ENCODE data around the gene GPC6.

Gene GPC6

GRCh38 chr13:94145966-94146365 is 919.4 kb downstream of the GPC6 start:
- no peak for TF ChIP-seq CTCF (IDR thresholded peaks at IDR 0.05; ENCODE audit: low read depth, low read length)
- DNase-seq (ENCODE audit: low read depth, low spot score): no peak
- H3K4me3 ChIP-seq (ENCODE audit: low read depth, low read length): no peak overlapping the region
- in situ Hi-C loops (cut with HindIII; ENCODE audit: low sequenced_read_pairs): no loop called here

GRCh38 chr13:94153586-94153985 is 927.0 kb downstream of the GPC6 start:
- no peak for TF ChIP-seq CTCF (IDR thresholded peaks at IDR 0.05; ENCODE audit: low read depth, low read length)
- H3K4me3 ChIP-seq (ENCODE audit: low read depth, low read length): no peak overlapping the region
- in situ Hi-C loops (cut with HindIII; ENCODE audit: low sequenced_read_pairs): no loop called here
- DNase-seq (ENCODE audit: low read depth, low spot score): no peak

GRCh38 chr13:94154367-94154766 is 927.8 kb downstream of the GPC6 start:
- TF ChIP-seq CTCF (IDR thresholded peaks at IDR 0.05; ENCODE audit: low read depth, low read length): no peak
- in situ Hi-C loops (cut with HindIII; ENCODE audit: low sequenced_read_pairs): no loop called here
- no peak overlapping the region for H3K4me3 ChIP-seq (ENCODE audit: low read depth, low read length)
- DNase-seq (ENCODE audit: low read depth, low spot score): peak; percentile 51

GRCh38 chr13:94157705-94158218 is 931.2 kb downstream of the GPC6 start:
- no peak for DNase-seq (ENCODE audit: low read depth, low spot score)
- TF ChIP-seq CTCF (IDR thresholded peaks at IDR 0.05; ENCODE audit: low read depth, low read length): no peak
- in situ Hi-C loops (cut with HindIII; ENCODE audit: low sequenced_read_pairs): no loop called here
- no peak overlapping the region for H3K4me3 ChIP-seq (ENCODE audit: low read depth, low read length)

- no peak overlapping the region for H3K4me3 ChIP-seq (ENCODE audit: low read depth, low read length)
- DNase-seq (ENCODE audit: low read depth, low spot score): no peak
- in situ Hi-C loops (cut with HindIII; ENCODE audit: low sequenced_read_pairs): no loop called here
- no peak for TF ChIP-seq CTCF (IDR thresholded peaks at IDR 0.05; ENCODE audit: low read depth, low read length)
Observed at GRCh38 chr13:94160875-94161274, 934.3 kb downstream of the GPC6 start.

- in situ Hi-C loops (cut with HindIII; ENCODE audit: low sequenced_read_pairs): no loop called here
- no peak overlapping the region for H3K4me3 ChIP-seq (ENCODE audit: low read depth, low read length)
- no peak for TF ChIP-seq CTCF (IDR thresholded peaks at IDR 0.05; ENCODE audit: low read depth, low read length)
- no peak for DNase-seq (ENCODE audit: low read depth, low spot score)
Observed at GRCh38 chr13:94162289-94162688, 935.7 kb downstream of the GPC6 start.

GRCh38 chr13:94163535-94163934 is 936.9 kb downstream of the GPC6 start:
- DNase-seq (ENCODE audit: low read depth, low spot score): no peak
- TF ChIP-seq CTCF (IDR thresholded peaks at IDR 0.05; ENCODE audit: low read depth, low read length): no peak
- no peak overlapping the region for H3K4me3 ChIP-seq (ENCODE audit: low read depth, low read length)
- in situ Hi-C loops (cut with HindIII; ENCODE audit: low sequenced_read_pairs): no loop called here
